Spleen (tissue), 11 donors: Measurements from ENCODE around the gene PSPN. TPM values are rescaled to one million over a fixed set of nuclear protein-coding genes. Genes with fewer than 3 reads are reported as not detected.

Experiments used
- DNase-seq: peaks from one replicate; pipeline ENCODE4 v3.0.0-alpha.2; 2020
- H3K27ac ChIP-seq, 8 donors: fragments of 200-600 bp; sonication (generic) in 7 of 8; 1 replicate in 4 of 8; 2 replicates in 4 of 8; pipeline versions ENCODE4 v1.5.0 to v1.8.0; 2016 to 2021; ENCODE audit warnings: inconsistent platforms in 4 of 8, mild to moderate bottlenecking in 4 of 8, moderate library complexity in 1 of 8
- H3K27me3 ChIP-seq, 7 donors: fragments of 200-600 bp; sonication (generic) in 6 of 7; replicated peaks in 1 of 7; 1 replicate in 4 of 7; 2 replicates in 3 of 7; pipeline versions ENCODE4 v1.5.0 to v1.8.0; 2016 to 2021; ENCODE audit warnings: inconsistent platforms in 3 of 7, mild to moderate bottlenecking in 1 of 7
- H3K36me3 ChIP-seq, 6 donors: fragments of 200-600 bp; sonication (generic) in 5 of 6; 1 replicate in 4 of 6; 2 replicates in 2 of 6; pipeline versions ENCODE4 v1.5.0 to v1.8.0; 2016 to 2021; ENCODE audit warnings: inconsistent platforms in 2 of 6
- H3K4me1 ChIP-seq, 6 donors: fragments of 200-600 bp; sonication (generic) in 5 of 6; 1 replicate in 3 of 6; 2 replicates in 3 of 6; pipeline versions ENCODE4 v1.5.0 to v1.8.0; 2016 to 2021; ENCODE audit warnings: inconsistent platforms in 3 of 6
- H3K4me3 ChIP-seq, 8 donors: fragments of 200-600 bp; sonication (generic) in 7 of 8; 1 replicate in 4 of 8; 2 replicates in 4 of 8; pipeline versions ENCODE4 v1.5.0 to v1.8.0; 2016 to 2021; ENCODE audit warnings: inconsistent platforms in 4 of 8, mild to moderate bottlenecking in 4 of 8, moderate library complexity in 2 of 8
- H3K9me3 ChIP-seq, 8 donors: fragments of 200-600 bp; sonication (generic) in 7 of 8; 1 replicate in 4 of 8; 2 replicates in 4 of 8; pipeline versions ENCODE4 v1.5.0 to v1.8.0; 2016 to 2021; ENCODE audit warnings: inconsistent platforms in 4 of 8
- POLR2A ChIP-seq, 3 donors: fragments of 450-650 bp; IDR thresholded peaks; one replicate each; pipeline ENCODE4 v1.5.1; 2017; ENCODE audit warnings: antibody characterized with exemption in 3 of 3, mild to moderate bottlenecking in 1 of 3
- POLR2AphosphoS5 ChIP-seq, 3 donors: sonication (generic); formaldehyde crosslinking; IDR thresholded peaks; one replicate each; pipeline ENCODE4 v1.5.1; 2017; ENCODE audit warnings: antibody characterized with exemption in 3 of 3
- WGBS, 5 donors: extraction: QIAGEN DNeasy Blood & Tissue Kit in 3 of 5; methylation state at CpG; one replicate each; pipeline versions ENCODE4 v1.1.5 to v1.1.7; 2013 to 2018; 5-methylcytosine and 5-hydroxymethylcytosine counted together
- intact Hi-C: fragments of 100-400 bp; cut with DNase I; formaldehyde crosslinking; loops from one replicate; pipeline ENCODE4 v1.15.0; 2023; ENCODE audit warnings: low total_unique reads
- polyA plus RNA-seq, 3 donors: library from polyadenylated mRNA; stranded (reverse); fragments of 200-250 nt; gene quantifications; one replicate each; pipeline ENCODE4 v1.2.1, GENCODE V29; 2013
- total RNA-seq, 7 donors: library from RNA; depleted of rRNA in 3 of 7; stranded (reverse); fragments of >200 nt in 3 of 7; fragmentation: NEBNext Ultra II Directional in 4 of 7; extraction: Animal tissue kit (Norgen Biotek cat#: 25700) in 4 of 7; gene quantifications; one replicate each; pipeline versions ENCODE4 v1.1.0 to v1.2.1, GENCODE V29; 2016 to 2021
- TF ChIP-seq, protein P1 (sequence below), 11 experiments: fragments of 200-600 bp in 7 of 11; fragments of 450-650 bp in 4 of 11; sonication (generic) in 4 of 11; IDR thresholded peaks in 8 of 11; conservative IDR thresholded peaks in 3 of 11; 1 replicate in 7 of 11; 2 replicates in 4 of 11; pipeline versions ENCODE4 v1.4.0 to v1.8.0; 2016 to 2021; ENCODE audit warnings: antibody characterized with exemption in 11 of 11, inconsistent platforms in 4 of 11, mild to moderate bottlenecking in 1 of 11
- donor health status: healthy with polysubstance abuse.
- donor health status: DM: no; HTN: no; CAD: no; lungs with moderate emphysema.
- donor health status: DM: no; HTN: no; CAD: no.
- donor health status: Bipolar disorder and iron deficiency.
- donor health status: healthy.
- donor health status: DM: no; HTN: no; CAD: no.
- donor health status: DM: yes; HTN: yes; CAD: no.

PSPN gene
- total and polyA plus RNA-seq, 10 donors: 0.43 to 2.2 (median 1.5) TPM

DNA sequence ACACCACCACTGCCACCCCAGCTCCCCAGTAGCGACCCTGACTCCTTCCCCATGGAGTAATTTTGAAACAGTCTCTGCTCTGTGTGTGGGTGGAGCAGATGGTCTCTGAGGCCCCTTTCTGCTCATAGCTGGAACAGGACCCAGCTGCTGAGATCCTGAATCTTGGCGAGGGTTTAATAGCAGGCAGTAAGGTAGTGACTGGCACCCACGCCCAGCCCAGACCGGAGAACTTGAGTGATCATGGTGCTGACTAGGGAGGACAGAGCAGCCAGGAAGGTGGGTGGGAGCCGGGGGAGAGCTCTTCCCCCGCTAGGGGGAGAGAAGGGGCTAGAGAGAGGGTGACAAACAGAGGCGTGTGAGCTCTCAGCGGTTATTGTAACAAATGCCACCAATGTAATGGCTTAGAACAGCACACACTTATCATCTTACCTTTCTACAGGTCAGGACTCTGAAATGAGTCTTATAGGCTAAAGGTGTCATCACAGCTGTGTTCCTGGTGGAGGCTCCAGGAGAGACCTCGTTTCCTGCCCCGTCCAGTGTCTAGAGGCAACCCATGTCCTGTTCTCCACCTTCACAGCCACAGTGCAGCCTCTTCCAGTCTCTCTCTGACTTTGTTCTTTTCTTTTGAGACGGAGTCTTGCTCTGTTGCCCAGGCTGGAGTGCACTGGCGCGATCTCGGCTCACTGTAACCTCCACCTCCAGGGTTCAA, 35.1 kb downstream of the PSPN start:
- DNase-seq: no peak
- H3K27ac ChIP-seq: no peak overlapping the region
- 58 to 70% (median 64%) methylated on average over 14 of the region's 14 CpGs for WGBS, 5 donors
- intact Hi-C loops: no loop called here
- no peak overlapping the region for H3K4me3 ChIP-seq
- H3K27me3 ChIP-seq: no peaks in the 10 kb centered on the region
- no peaks in the 10 kb centered on the region for H3K36me3 ChIP-seq
- peaks cover 0 to 5% (median 0%) of the 10 kb centered on the region in 8 donors for H3K9me3 ChIP-seq
- TF ChIP-seq, protein P1, sequence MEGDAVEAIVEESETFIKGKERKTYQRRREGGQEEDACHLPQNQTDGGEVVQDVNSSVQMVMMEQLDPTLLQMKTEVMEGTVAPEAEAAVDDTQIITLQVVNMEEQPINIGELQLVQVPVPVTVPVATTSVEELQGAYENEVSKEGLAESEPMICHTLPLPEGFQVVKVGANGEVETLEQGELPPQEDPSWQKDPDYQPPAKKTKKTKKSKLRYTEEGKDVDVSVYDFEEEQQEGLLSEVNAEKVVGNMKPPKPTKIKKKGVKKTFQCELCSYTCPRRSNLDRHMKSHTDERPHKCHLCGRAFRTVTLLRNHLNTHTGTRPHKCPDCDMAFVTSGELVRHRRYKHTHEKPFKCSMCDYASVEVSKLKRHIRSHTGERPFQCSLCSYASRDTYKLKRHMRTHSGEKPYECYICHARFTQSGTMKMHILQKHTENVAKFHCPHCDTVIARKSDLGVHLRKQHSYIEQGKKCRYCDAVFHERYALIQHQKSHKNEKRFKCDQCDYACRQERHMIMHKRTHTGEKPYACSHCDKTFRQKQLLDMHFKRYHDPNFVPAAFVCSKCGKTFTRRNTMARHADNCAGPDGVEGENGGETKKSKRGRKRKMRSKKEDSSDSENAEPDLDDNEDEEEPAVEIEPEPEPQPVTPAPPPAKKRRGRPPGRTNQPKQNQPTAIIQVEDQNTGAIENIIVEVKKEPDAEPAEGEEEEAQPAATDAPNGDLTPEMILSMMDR (IDR thresholded peaks at IDR 0.05 in 8 of 11, conservative IDR thresholded peaks at IDR 0.05 in 3 of 11): no peak
- TF ChIP-seq POLR2A (IDR thresholded peaks at IDR 0.05) (no peak), POLR2AphosphoS5 (IDR thresholded peaks at IDR 0.05) (no peak)
- no peaks in the 10 kb centered on the region for H3K4me1 ChIP-seq

DNA sequence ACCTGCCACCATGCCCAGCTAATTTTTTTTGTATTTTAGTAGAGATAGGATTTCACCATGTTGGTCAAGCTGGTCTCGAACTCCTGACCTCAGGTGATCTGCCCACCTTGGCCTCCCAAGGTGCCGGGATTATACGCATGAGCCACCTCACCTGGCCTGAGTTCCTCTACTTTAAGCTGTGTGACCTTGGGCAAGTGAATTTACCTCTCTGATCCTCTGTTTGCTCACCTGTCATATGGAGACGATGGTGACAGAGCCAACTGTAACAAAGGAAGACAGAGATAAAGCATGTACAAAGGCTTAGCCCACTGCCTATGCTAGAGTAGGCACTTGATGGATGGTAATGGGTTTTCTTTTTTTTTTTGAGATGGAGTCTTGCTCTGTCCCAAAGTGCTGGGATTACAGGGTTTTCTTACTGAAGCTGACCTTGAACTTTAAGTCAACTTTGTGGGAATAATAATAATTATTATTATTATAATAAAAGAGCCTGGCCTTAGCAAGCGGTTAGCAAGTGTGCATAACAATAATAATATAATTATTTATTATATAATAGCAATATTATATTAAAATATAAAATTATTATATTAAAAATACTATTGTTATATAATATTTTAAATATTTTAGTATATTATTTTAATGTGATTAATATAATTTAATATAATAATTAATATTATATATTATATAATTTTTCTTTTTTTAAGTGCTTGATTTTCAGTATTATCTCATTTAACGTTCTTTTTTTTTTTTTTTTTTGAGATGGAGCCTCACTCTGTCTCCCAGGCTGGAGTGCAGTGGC, 41.0 kb downstream of the PSPN start:
- H3K36me3 ChIP-seq: no peaks in the 10 kb centered on the region
- 87 to 96% (median 89%) methylated on average over 6 of the region's 6 CpGs for WGBS, 5 donors
- intact Hi-C loops: no loop called here
- no peaks in the 10 kb centered on the region for H3K4me1 ChIP-seq
- peaks cover 0 to 5% (median 0%) of the 10 kb centered on the region in 8 donors for H3K9me3 ChIP-seq
- no peak overlapping the region for H3K4me3 ChIP-seq
- H3K27ac ChIP-seq: no peak overlapping the region
- H3K27me3 ChIP-seq: no peaks in the 10 kb centered on the region
- TF ChIP-seq POLR2AphosphoS5 (IDR thresholded peaks at IDR 0.05) (no peak), POLR2A (IDR thresholded peaks at IDR 0.05) (no peak)
- TF ChIP-seq, protein P1 (IDR thresholded peaks at IDR 0.05 in 8 of 11, conservative IDR thresholded peaks at IDR 0.05 in 3 of 11): no peak
- DNase-seq: no peak

DNA sequence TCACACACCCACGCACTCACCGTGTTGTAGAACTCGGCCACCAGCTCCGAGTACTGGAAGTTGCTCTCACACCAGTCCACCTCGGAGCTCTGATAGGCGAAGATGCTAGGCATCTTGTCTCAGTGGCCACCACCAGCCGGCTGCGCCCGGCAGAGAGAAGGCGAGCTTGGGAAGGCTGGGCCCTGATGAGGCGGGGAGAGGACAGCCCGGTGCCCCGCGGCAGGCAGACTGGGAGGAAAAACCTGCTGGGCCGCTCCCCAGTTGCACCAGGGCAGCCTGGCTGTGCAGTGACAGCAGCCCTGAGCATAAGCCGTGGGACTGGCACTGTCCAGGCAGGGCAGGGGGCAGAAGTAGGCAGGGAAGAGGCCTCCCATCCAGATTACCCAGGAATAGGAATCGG, 42.3 kb downstream of the PSPN start, which contains the start of gene ACER1:
Gene ACER1, minus strand, starts transcription at position 174 of the 400 bp plus-strand sequence. Its CDS starts 61 bp downstream, at position 113.
- no peaks in the 10 kb centered on the region for H3K4me1 ChIP-seq
- no peak within 1 kb of the TSS for H3K27ac ChIP-seq
- H3K9me3 ChIP-seq: no peaks in the 10 kb centered on the region
- no peaks in the 10 kb centered on the region for H3K36me3 ChIP-seq
- TF ChIP-seq POLR2AphosphoS5 (IDR thresholded peaks at IDR 0.05) (no peak), POLR2A (IDR thresholded peaks at IDR 0.05) (no peak)
- TF ChIP-seq, protein P1 (IDR thresholded peaks at IDR 0.05 in 8 of 11, conservative IDR thresholded peaks at IDR 0.05 in 3 of 11): no peak
- no peak within 1 kb of the TSS for H3K4me3 ChIP-seq
- H3K27me3 ChIP-seq: no peaks in the 10 kb centered on the region
- intact Hi-C loops: no loop called here
- WGBS, 5 donors: 74 to 91% (median 84%) methylated on average over 17 of the region's 17 CpGs
- no peak for DNase-seq

DNA sequence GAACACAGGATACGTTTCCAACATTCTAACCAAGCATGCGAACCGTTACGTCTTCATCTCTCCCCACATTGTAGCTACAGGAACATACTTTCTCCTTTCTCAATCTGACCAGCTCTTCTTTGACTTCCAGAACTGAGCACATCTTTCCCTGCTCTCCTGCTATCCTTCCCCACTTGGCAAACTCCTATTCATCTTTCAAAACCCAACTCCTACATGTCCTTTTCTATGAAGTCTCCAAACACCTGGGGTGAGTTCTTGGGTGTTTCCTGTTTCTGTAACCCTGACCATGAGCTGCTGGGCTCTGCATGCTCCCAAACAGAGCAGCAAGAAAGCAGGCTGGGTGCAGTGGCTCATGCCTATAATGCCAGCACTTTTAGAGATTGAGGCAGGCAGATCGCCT, 48.9 kb downstream of the PSPN start:
- no peak overlapping the region for H3K27ac ChIP-seq
- DNase-seq: no peak
- intact Hi-C loops: no loop called here
- no peaks in the 10 kb centered on the region for H3K9me3 ChIP-seq
- H3K27me3 ChIP-seq: peaks cover 0 to 3% (median 0%) of the 10 kb centered on the region in 7 donors
- H3K4me1 ChIP-seq: no peaks in the 10 kb centered on the region
- TF ChIP-seq POLR2A (IDR thresholded peaks at IDR 0.05): no peak
- TF ChIP-seq, protein P1 (IDR thresholded peaks at IDR 0.05 in 8 of 11, conservative IDR thresholded peaks at IDR 0.05 in 3 of 11): no peak
- TF ChIP-seq POLR2AphosphoS5 (IDR thresholded peaks at IDR 0.05): no peak
- H3K36me3 ChIP-seq: no peaks in the 10 kb centered on the region
- WGBS, 5 donors: 81 to 89% (median 84%) methylated on average over 5 of the region's 5 CpGs
- no peak overlapping the region for H3K4me3 ChIP-seq
